HT-29 (cell line): ENCODE data around the gene NFATC2. TPM values are rescaled to one million over a fixed set of nuclear protein-coding genes. Genes with fewer than 3 reads are reported as not detected.

Source experiments
- DNase-seq: peaks from one replicate; pipeline ENCODE4 v3.0.0-alpha.2; 2015; ENCODE audit warnings: low spot score
- total RNA-seq: library from RNA; depleted of rRNA; stranded (reverse); fragments of >200 nt; shearing (Covaris generic); gene quantifications from 2 replicates; pipeline ENCODE4 v1.2.3, GENCODE V29; 2014

Gene NFATC2
- total RNA-seq, 1 experiment from 2014 or later = 0.51 TPM

GRCh38 chr20:51396365-51396909 lies 146.1 kb downstream of the NFATC2 start:
- DNase-seq = no peak

- no peak for DNase-seq
Measured at GRCh38 chr20:51394706-51395105, 147.8 kb downstream of the NFATC2 start.

GRCh38 chr20:51393571-51393970 lies 148.9 kb downstream of the NFATC2 start:
- no peak for DNase-seq

- no peak for DNase-seq
Measured at GRCh38 chr20:51392614-51393186, 149.8 kb downstream of the NFATC2 start.

GRCh38 chr20:51391926-51392325 lies 150.6 kb downstream of the NFATC2 start:
- DNase-seq = no peak

GRCh38 chr20:51389543-51390264 lies 152.8 kb downstream of the NFATC2 start:
- DNase-seq = no peak

- no peak for DNase-seq
Measured at GRCh38 chr20:51388756-51389542, 153.6 kb downstream of the NFATC2 start.

GRCh38 chr20:51388227-51388626 lies 154.3 kb downstream of the NFATC2 start:
- no peak for DNase-seq

GRCh38 chr20:51387125-51387875 lies 155.2 kb downstream of the NFATC2 start:
- DNase-seq = no peak

- no peak for DNase-seq
Measured at GRCh38 chr20:51386586-51386985, 155.9 kb downstream of the NFATC2 start.

- DNase-seq = peak; percentile 62
Measured at GRCh38 chr20:51385646-51386530, 156.6 kb downstream of the NFATC2 start.

GRCh38 chr20:51384875-51385274 lies 157.6 kb downstream of the NFATC2 start:
- no peak for DNase-seq

GRCh38 chr20:51383891-51384510 lies 158.5 kb downstream of the NFATC2 start:
- no peak for DNase-seq

GRCh38 chr20:51382986-51383821 lies 159.3 kb downstream of the NFATC2 start:
- peak; percentile 9 for DNase-seq

- DNase-seq = no peak
Measured at GRCh38 chr20:51382111-51382985, 160.2 kb downstream of the NFATC2 start.

GRCh38 chr20:51381557-51381956 lies 161.0 kb downstream of the NFATC2 start:
- DNase-seq = no peak

- DNase-seq = no peak
Measured at GRCh38 chr20:51380401-51381385, 161.8 kb downstream of the NFATC2 start.
